ENCODE results near the gene PADI1.

PADI1 gene

GRCh38 chr1:17170571-17170970 is 34.4 kb upstream of the PADI1 start:
- Histone ChIP-seq H4K20me1 (ENCODE audit: low read depth, low read length) (no peaks in the 10 kb centered on the region), H3K9ac (ENCODE audit: low read length) (no peak overlapping the region), H3K27me3 (ENCODE audit: low read length) (no peaks in the 10 kb centered on the region), H3K9me3 (ENCODE audit: insufficient read depth, low read length) (no peaks in the 10 kb centered on the region), H3K27ac (ENCODE audit: low read depth, low read length) (no peak overlapping the region), H3K79me2 (ENCODE audit: insufficient read depth, low read length) (no peaks in the 10 kb centered on the region), H3K36me3 (ENCODE audit: low read length) (no peaks in the 10 kb centered on the region), H3K4me3 (ENCODE audit: insufficient read depth, low read length, poor library complexity, severe bottlenecking) (no peak overlapping the region), H2AFZ (ENCODE audit: low read depth, low read length, severe bottlenecking) (no peak overlapping the region), H3K4me2 (ENCODE audit: low read depth, low read length, poor library complexity, severe bottlenecking) (no peak overlapping the region), H3F3A (ENCODE audit: insufficient read depth) (no peaks in the 10 kb centered on the region), H3K9me2 (replicated peaks; ENCODE audit: insufficient read depth, low read length) (no peaks in the 10 kb centered on the region)
- TF ChIP-seq EZH2phosphoT487 (conservative IDR thresholded peaks at IDR 0.05; ENCODE audit: low read length): no peak
- TF ChIP-seq CTCF (IDR thresholded peaks at IDR 0.05; ENCODE audit: insufficient read depth, low read length, poor library complexity, severe bottlenecking): no peak

GRCh38 chr1:17173217-17173616 is 31.7 kb upstream of the PADI1 start:
- no peak overlapping the region for H2AFZ ChIP-seq (ENCODE audit: low read depth, low read length, severe bottlenecking)
- H3F3A ChIP-seq (ENCODE audit: insufficient read depth): no peaks in the 10 kb centered on the region
- H4K20me1 ChIP-seq (ENCODE audit: low read depth, low read length): no peaks in the 10 kb centered on the region
- H3K9me2 ChIP-seq (replicated peaks; ENCODE audit: insufficient read depth, low read length): no peaks in the 10 kb centered on the region
- no peaks in the 10 kb centered on the region for H3K79me2 ChIP-seq (ENCODE audit: insufficient read depth, low read length)
- TF ChIP-seq EZH2phosphoT487 (conservative IDR thresholded peaks at IDR 0.05; ENCODE audit: low read length) (no peak), CTCF (IDR thresholded peaks at IDR 0.05; ENCODE audit: insufficient read depth, low read length, poor library complexity, severe bottlenecking) (no peak)
- H3K9me3 ChIP-seq (ENCODE audit: insufficient read depth, low read length): no peaks in the 10 kb centered on the region
- no peaks in the 10 kb centered on the region for H3K27me3 ChIP-seq (ENCODE audit: low read length)
- H3K4me2 ChIP-seq (ENCODE audit: low read depth, low read length, poor library complexity, severe bottlenecking): no peak overlapping the region
- H3K27ac ChIP-seq (ENCODE audit: low read depth, low read length): no peak overlapping the region
- no peak overlapping the region for H3K9ac ChIP-seq (ENCODE audit: low read length)
- no peak overlapping the region for H3K4me3 ChIP-seq (ENCODE audit: insufficient read depth, low read length, poor library complexity, severe bottlenecking)
- H3K36me3 ChIP-seq (ENCODE audit: low read length): no peaks in the 10 kb centered on the region

GRCh38 chr1:17176306-17177061 is 28.4 kb upstream of the PADI1 start:
- Histone ChIP-seq H2AFZ (ENCODE audit: low read depth, low read length, severe bottlenecking) (no peak overlapping the region), H3K9ac (ENCODE audit: low read length) (no peak overlapping the region), H3K79me2 (ENCODE audit: insufficient read depth, low read length) (no peaks in the 10 kb centered on the region), H3K4me2 (ENCODE audit: low read depth, low read length, poor library complexity, severe bottlenecking) (no peak overlapping the region), H3K9me2 (replicated peaks; ENCODE audit: insufficient read depth, low read length) (no peaks in the 10 kb centered on the region), H3K27me3 (ENCODE audit: low read length) (no peaks in the 10 kb centered on the region), H3K9me3 (ENCODE audit: insufficient read depth, low read length) (no peaks in the 10 kb centered on the region), H3K27ac (ENCODE audit: low read depth, low read length) (no peak overlapping the region), H4K20me1 (ENCODE audit: low read depth, low read length) (no peaks in the 10 kb centered on the region), H3K4me3 (ENCODE audit: insufficient read depth, low read length, poor library complexity, severe bottlenecking) (no peak overlapping the region), H3K36me3 (ENCODE audit: low read length) (no peaks in the 10 kb centered on the region), H3F3A (ENCODE audit: insufficient read depth) (no peaks in the 10 kb centered on the region)
- TF ChIP-seq CTCF (IDR thresholded peaks at IDR 0.05; ENCODE audit: insufficient read depth, low read length, poor library complexity, severe bottlenecking) (no peak), EZH2phosphoT487 (conservative IDR thresholded peaks at IDR 0.05; ENCODE audit: low read length) (no peak)

All from SU-DHL-6 (cell line).